GM12878 (cell line): Measurements from ENCODE around the gene GIT1. TPM values are rescaled to one million over a fixed set of nuclear protein-coding genes. Genes with fewer than 3 reads are reported as not detected.
A peak's percentile ranks its signal among the peaks of the same experiment; 100 is the strongest.

Source experiments
- ATF2 ChIP-seq: IDR thresholded peaks from 2 replicates; pipeline ENCODE4 v1.6.1; 2012; ENCODE audit warnings: low read length, inconsistent platforms
- ATF3 ChIP-seq: IDR thresholded peaks from 2 replicates; pipeline ENCODE4 v1.6.1; 2011; ENCODE audit warnings: low read depth, mild to moderate bottlenecking, low read length, moderate library complexity, borderline replicate concordance; ENCODE audit errors: extremely low read depth
- BCLAF1 ChIP-seq: fragments of 450-650 bp; IDR thresholded peaks from 2 replicates; pipeline ENCODE4 v1.6.1; 2017; ENCODE audit warnings: antibody characterized with exemption, mild to moderate bottlenecking, moderate library complexity
- BHLHE40 ChIP-seq, 2 experiments: fragments of 450-650 bp in 1 of 2; IDR thresholded peaks; 2 replicates each; pipeline ENCODE4 v1.6.1; 2011 to 2017; ENCODE audit warnings: low read depth in 2 of 2, borderline replicate concordance in 1 of 2, improper control_type of control experiment in 1 of 2, low read length in 1 of 2, mild to moderate bottlenecking in 1 of 2
- BRCA1 ChIP-seq: IDR thresholded peaks from 2 replicates; pipeline ENCODE4 v1.6.1; 2011; ENCODE audit warnings: low read depth, low read length, improper control_type of control experiment
- CBX3 ChIP-seq: fragments of 200-600 bp; sonication (generic); IDR thresholded peaks from 2 replicates; pipeline ENCODE4 v1.6.1; 2016; ENCODE audit warnings: low read depth, borderline replicate concordance
- CBX5 ChIP-seq: sonication (generic); IDR thresholded peaks from 2 replicates; pipeline ENCODE4 v1.6.1; 2016; ENCODE audit warnings: low read depth, moderate library complexity, mild to moderate bottlenecking, inconsistent platforms
- CHD2 ChIP-seq: IDR thresholded peaks from 2 replicates; pipeline ENCODE4 v1.6.1; 2011; ENCODE audit warnings: low read depth, low read length, improper control_type of control experiment, borderline replicate concordance
- E4F1 ChIP-seq: fragments of 450-650 bp; IDR thresholded peaks from 2 replicates; pipeline ENCODE4 v1.6.1; 2018; ENCODE audit warnings: borderline replicate concordance, mild to moderate bottlenecking; ENCODE audit not compliant: partially characterized antibody
- ESRRA ChIP-seq: IDR thresholded peaks from 2 replicates; pipeline ENCODE4 v1.6.1; 2012; ENCODE audit warnings: mild to moderate bottlenecking, low read length, improper control_type of control experiment
- FOS ChIP-seq: IDR thresholded peaks from 3 replicates; pipeline ENCODE4 v1.6.1; 2011; ENCODE audit warnings: borderline replicate concordance; ENCODE audit not compliant: insufficient read length; ENCODE audit errors: extremely low read depth
- KAT2A ChIP-seq: conservative IDR thresholded peaks from 2 replicates; pipeline ENCODE4 v1.6.1; 2011; ENCODE audit warnings: low read depth, low read length; ENCODE audit not compliant: control insufficient read depth
- RCOR1 ChIP-seq: conservative IDR thresholded peaks from 2 replicates; pipeline ENCODE4 v1.6.1; 2012; ENCODE audit warnings: low read depth, low read length, improper control_type of control experiment
- RUNX3 ChIP-seq: IDR thresholded peaks from 2 replicates; pipeline ENCODE4 v1.6.1; 2012; ENCODE audit warnings: low read length, inconsistent platforms
- SMARCA5 ChIP-seq: fragments of 450-650 bp; IDR thresholded peaks from 2 replicates; pipeline ENCODE4 v1.6.1; 2017; ENCODE audit warnings: mild to moderate bottlenecking
- SREBF1 ChIP-seq: IDR thresholded peaks from 2 replicates; pipeline ENCODE4 v1.6.1; 2012; ENCODE audit warnings: mild to moderate bottlenecking, low read length
- STAT1 ChIP-seq: fragments of 450-650 bp; conservative IDR thresholded peaks from 2 replicates; pipeline ENCODE4 v1.6.1; 2014; ENCODE audit warnings: antibody characterized with exemption, mild to moderate bottlenecking
- SUPT20H ChIP-seq: IDR thresholded peaks from 2 replicates; pipeline ENCODE4 v1.6.1; 2011; ENCODE audit warnings: low read depth, mild to moderate bottlenecking, low read length, moderate library complexity, borderline replicate concordance; ENCODE audit not compliant: control insufficient read depth
- TCF3 ChIP-seq: IDR thresholded peaks from 2 replicates; pipeline ENCODE4 v1.6.1; 2012; ENCODE audit warnings: low read depth, mild to moderate bottlenecking, low read length, borderline replicate concordance; ENCODE audit not compliant: insufficient read depth
- USF1 ChIP-seq: IDR thresholded peaks from 2 replicates; pipeline ENCODE4 v1.6.1; 2011; ENCODE audit warnings: borderline replicate concordance, low read depth, mild to moderate bottlenecking, moderate library complexity, mixed read lengths, low read length; ENCODE audit not compliant: insufficient read depth; ENCODE audit errors: extremely low read length
- WRNIP1 ChIP-seq: IDR thresholded peaks from 2 replicates; pipeline ENCODE4 v1.6.1; 2011; ENCODE audit warnings: low read depth, low read length, improper control_type of control experiment, borderline replicate concordance
- ZSCAN29 ChIP-seq: fragments of 450-650 bp; IDR thresholded peaks from 2 replicates; pipeline ENCODE4 v1.6.1; 2017; ENCODE audit warnings: mild to moderate bottlenecking, moderate library complexity
- polyA plus RNA-seq, 11 experiments: library from polyadenylated mRNA; depleted of rRNA in 4 of 11; unstranded in 6 of 11; stranded (reverse) in 5 of 11; fragments of >200 nt; fragmentation: Nextera tagmentation in 4 of 11; fragmentation: Illumina TruSeq in 1 of 11; extraction: Ambion mirVana in 4 of 11; extraction: Trizol in 1 of 11; gene quantifications; 1 replicate in 1 of 11; 2 replicates in 10 of 11; pipeline versions ENCODE4 v1.2.1 to v1.2.3, GENCODE V29; 2011 to 2016; ENCODE audit warnings: inconsistent platforms in 2 of 11, missing spikeins in 2 of 11, low read depth in 1 of 11
- total RNA-seq, 4 experiments: library from RNA; depleted of rRNA in 3 of 4; stranded (reverse); fragments of >200 nt in 3 of 4; fragmentation: Illumina TruSeq in 1 of 4; extraction: Trizol in 1 of 4; gene quantifications; 2 replicates each; pipeline versions ENCODE4 v1.2.1 to v1.2.3, GENCODE V29; 2013 to 2021

Gene GIT1
- total and polyA plus RNA-seq, 10 of the 15 experiments (the other 5 are each of a cell fraction or from before 2014, with no cell fraction given), result 0.24 to 45.3 (median 20.9) TPM

GRCh38 chr17:29613352-29613837 is 23.9 kb upstream of the GIT1 start (continued):
- TF ChIP-seq SUPT20H, result no peak
- TF ChIP-seq USF1, result peak; percentile 28
- no peak for TF ChIP-seq ATF2
- TF ChIP-seq TCF3, result no peak
- no peak for TF ChIP-seq RCOR1
- no peak for TF ChIP-seq E4F1
- no peak for TF ChIP-seq ATF3
- TF ChIP-seq BRCA1, result no peak
- TF ChIP-seq STAT1, result no peak
- TF ChIP-seq CHD2, result 0 out of 2 replicates have a peak, but pooled peaks have one; percentile 27
- no peak for TF ChIP-seq WRNIP1
- no peak for TF ChIP-seq CBX5
- TF ChIP-seq ZSCAN29, result no peak
- TF ChIP-seq ESRRA, result no peak
- TF ChIP-seq BCLAF1, result no peak
- TF ChIP-seq RUNX3, result no peak; the same call in 1 of the 2 replicates
- no peak for TF ChIP-seq FOS
- TF ChIP-seq SREBF1, result no peak
- TF ChIP-seq KAT2A, result no peak
- TF ChIP-seq SMARCA5, result peak; percentile 79; the same call in 1 of the 2 replicates
- peak in 1 of 2 experiments; percentile 66; a peak in 2 of 4 replicates for TF ChIP-seq BHLHE40 (IDR thresholded peaks at IDR 0.05; ENCODE audit: borderline replicate concordance in 1 of 2, low read depth in 2 of 2, low read length in 1 of 2)
- no peak for TF ChIP-seq CBX3
